NCI-H82 treated with DMSO at 0.1 percent for 48 hours (cell line): ENCODE data around the gene SLC41A3.
"Not testable (repeated sequence)": the region's sequence is repeated elsewhere in the genome, so short reads cannot be mapped to it uniquely, and the experiment has no call there.

ENCODE experiments used
- DNase-seq: peaks from one replicate; lab custom pipeline; 2025; ENCODE audit not compliant: unreplicated experiment; lab: John Stamatoyannopoulos, UW

SLC41A3 gene

DNA sequence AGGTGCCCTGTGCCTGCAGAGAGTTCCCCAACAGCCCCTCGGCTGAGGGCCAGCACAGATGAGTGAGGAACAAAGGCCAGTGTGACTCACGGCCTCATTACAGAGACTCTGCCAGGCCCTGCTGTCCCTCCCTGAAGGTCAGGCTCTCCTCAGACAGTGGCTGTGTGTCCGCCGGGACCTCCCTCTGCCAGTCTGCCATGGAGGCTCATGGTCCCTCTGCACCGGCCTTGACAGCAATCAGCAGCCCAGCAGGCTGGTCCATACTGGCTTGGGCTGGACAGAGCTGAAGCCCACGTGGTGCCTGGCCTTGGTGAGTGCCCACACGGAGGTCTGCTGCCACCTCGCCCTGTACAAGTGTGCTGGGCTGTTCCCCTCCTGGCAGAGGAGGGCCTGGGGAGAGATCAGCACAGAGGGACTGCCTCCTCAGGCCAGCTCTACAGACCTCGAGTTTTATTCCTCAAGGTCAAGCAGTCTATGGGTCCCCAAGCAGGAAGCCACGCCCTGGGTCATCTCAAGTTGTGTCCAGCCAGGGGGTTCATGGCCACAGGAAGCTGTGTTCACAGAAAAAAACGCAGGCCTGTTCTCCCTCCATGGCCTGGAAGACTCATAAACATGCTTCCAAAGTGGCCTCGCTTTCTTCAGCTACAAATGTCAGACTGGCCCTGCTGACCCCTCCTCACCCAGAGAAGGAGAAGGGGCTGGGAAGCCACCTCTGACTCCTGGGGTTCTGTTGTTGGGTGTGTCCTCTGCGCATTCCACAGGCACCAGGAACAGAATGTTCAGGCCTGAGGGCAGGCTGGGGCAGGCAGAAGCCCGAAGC, 27.0 kb downstream of the SLC41A3 start:
- no peak for DNase-seq

DNA sequence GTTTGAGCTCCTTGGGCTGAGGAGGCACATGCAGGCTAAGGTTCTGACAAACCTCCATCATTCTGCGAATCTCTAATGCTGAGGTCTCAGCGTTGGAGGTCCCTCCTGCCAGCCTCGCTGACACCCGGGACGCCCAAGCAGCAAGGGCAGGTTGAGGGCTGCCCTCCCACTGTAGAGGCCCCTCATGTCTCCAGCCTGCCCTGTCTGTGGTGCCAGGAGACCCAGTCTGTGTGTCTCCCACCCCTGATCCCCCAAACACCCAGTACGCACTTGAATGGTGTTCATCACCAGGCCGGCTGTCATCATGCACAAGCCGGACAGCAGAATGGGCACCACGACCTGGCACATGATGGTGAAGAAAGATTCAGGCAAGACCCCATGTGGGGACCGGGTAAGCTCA, 27.8 kb downstream of the SLC41A3 start:
- no peak for DNase-seq

DNA sequence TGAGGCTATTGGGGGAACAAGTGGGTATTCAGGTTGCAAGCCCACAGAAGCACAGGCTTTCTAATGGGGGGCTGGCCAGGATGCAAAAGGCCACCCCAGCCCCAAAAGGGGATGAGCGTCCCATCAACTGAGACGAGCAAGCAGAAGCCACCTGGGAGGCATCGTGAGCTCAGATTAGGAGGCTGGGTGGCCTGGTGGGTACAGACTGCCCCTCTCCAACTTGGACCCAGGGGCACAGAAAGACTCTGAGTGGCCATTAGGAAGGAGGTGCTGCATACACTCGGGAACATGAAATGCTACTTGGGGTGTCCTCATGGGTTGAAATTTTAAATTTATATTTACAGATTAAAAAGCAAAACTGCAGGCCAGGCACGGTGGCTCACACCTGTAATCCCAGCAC, 29.1 kb downstream of the SLC41A3 start:
- no peak for DNase-seq

DNA sequence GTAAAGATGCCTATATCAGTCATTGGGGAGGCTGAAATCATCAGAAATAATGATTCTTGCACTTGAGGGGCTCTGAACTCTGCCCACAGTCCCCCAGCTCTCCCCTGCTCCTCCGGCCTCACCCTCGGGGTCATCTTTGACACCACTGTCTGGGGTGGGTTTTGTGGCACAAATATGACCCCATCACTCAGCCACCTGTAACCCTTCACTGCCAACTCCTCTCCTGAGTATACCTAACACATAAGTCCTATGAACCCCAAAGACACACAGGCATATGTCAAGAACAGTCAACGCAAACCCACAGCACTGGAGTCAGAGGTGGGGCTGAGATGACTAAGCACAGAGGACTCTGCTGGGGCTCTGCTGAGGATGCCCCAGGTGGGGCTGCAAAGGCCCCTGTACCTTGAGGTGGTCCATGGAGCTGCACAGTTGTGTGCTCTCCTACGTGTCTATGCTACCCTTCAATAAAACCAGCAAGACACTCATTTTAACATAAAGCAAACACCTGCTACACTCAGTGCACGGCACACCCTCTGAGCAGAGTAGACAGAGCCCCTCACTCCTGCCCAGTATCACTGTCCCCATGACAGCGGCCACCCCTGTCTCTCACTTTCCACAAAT, 29.9 kb downstream of the SLC41A3 start:
- no peak for DNase-seq

DNA sequence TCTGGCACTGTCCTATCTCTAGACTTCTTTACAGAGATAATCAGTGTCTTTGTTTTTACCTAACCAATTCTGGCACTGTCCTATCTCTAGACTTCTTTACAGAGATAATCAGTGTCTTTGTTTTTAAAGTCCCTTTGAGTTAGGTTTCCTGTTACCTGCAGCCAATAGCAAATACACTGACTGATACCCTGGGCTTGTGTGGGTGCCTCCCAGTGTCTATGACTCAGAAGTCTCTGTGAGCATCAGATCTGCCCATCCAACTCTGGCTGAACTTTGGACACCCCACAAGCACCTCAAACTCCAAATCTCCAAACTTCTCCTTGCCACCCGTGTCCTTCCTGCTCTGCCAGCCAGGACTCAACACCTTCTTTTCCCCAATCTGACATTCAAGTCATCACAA, 30.4 kb downstream of the SLC41A3 start:
- DNase-seq, result no peak

DNA sequence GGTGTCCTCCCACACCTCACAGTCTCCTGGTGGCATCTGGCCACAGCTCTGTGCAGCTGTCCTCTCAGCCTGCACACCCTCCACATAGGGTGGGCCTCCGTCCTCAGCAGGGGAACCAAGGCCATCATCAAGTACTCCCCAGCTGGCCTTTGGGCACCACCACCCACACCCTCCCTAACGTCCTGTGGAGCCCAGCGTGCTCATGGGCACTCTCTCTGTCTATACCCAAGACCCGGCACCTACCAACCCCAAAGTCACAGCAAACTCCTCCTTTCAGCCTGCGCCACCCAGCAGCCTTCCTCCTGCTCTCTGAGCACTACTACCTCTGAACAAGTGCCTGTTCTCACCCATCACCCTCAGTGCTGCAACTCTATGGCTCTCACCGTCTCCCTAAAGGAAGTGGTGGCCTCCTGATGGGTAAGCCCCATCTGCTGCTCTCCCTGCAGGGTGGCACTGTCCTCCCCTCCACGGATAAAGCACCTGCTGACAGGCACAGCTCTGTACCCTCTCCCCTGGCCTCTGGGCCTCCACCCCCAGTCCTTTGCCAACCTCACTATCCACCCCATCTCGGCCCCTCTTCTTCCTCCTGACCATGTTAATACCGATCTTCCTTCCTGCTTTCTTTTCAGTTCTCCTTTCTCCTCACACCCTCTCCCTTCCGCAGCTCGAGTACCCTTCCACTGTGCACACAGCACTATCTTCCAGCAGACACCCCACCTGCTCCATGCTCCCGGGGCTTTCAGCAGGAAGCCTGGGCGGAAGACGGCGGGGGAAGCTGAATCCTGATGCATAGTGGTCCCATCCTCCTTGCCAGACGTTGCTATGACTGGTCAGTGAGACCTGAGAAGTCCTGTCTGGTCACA, 31.5 kb downstream of the SLC41A3 start:
- no peak for DNase-seq

DNA sequence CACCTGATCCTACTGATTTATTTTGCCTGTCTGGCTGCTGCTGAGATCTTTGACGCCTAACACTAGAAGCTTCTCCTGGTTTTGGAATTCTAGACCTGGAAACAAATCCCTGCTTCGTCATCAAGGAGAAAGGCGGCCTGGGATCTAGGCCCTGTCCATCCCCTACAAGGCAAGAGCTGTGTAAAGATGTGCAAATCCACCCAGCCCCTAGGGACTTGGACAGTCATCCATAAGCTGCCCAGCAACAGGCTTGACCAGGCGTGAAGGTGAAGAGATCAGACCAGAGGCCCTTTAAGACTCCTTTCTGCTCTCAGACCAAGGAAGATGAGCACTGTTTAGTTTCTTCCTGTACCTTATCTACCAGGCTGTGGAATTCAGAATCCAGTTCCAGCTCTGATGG, 32.2 kb downstream of the SLC41A3 start:
- DNase-seq, result no peak

DNA sequence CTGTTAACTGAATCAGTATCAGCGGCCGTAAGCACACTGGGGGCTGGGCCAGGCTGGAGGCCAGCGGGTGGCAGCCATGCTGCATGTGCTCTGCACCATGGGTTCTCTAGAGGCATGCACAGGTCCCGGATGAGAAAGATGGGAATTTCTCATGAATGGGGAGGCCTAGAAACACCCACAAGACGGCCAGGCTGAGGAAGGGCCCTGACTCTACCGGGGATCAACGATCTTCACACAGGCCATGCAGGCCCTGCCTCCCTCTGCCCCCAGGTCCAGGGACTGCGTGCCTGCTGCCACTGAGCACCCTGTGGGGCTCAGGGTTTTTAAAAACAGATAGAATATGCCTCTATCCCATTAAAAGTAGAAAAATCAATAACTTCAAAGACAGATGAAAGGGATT, 32.7 kb downstream of the SLC41A3 start:
- no peak for DNase-seq

DNA sequence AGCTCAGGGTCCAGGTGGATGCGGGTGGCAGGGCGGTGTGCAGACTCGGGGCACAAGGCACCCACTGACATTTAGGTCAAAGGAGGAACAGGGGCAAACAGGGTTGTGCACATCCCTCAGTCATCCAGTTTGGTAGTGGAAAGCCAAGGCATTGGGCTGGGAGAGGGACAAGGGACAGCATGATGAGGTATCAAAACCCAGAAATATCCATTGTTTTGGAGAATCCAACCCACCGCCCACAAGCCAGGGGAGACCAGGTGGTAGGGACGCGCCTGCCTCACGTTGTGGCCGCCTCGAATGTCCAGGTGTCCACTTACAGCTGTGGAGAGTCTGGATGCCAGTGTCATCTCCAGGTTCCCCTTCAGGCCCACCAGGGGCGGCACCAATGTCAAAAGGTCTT, 33.3 kb downstream of the SLC41A3 start:
- no peak for DNase-seq

DNA sequence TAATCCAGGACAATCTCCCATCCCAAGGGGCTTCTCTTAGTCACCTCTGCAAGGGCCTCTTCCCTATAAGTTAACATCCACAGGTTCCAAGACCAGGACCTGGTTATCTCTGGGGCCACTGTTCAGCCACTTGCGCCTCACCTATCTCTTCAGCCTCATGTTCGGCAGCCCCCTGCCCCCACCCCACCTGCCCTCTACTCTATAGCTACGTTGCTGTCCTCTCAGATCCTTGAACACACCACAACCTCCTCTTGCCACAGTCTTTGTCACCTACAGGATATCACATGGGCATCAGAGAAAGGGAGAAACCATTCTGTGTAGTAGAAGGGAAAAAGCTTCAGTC, 33.9 kb downstream of the SLC41A3 start:
- DNase-seq, result no peak

DNA sequence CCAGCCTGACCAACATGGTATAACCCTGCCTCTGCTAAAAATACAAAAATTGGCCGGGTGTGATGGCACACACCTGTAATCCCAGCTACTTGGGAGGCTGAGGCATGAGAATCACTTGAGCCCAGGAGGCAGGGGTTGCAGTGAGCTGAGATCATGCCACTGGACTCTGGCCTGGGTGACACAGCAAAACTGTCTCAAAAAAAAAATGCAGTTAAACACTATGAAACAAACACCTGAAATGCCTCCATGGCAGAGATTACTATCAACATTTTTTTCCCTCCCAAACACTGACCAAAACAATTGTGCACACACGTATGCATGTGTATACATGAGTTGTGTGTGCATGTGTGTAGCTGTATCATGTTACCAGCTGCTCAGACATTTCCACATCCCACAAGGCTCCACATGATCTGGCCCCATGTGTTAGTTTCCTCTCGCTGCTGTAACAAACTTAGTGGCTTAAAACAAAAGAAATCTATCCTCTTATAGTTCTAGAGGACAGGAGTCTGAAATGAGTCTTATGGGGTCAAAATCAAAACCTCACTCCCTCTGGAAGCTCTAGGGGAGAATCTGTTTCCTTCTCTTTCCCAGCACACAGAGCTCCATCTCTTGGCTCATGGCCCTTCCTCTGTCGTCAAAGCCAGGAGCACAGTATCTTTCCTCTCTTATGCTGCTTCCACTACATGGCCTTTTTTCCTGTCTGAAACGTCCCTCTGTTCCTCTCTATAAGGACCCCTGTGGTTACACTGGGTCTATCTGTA, 34.5 kb downstream of the SLC41A3 start:
- DNase-seq, result no peak

DNA sequence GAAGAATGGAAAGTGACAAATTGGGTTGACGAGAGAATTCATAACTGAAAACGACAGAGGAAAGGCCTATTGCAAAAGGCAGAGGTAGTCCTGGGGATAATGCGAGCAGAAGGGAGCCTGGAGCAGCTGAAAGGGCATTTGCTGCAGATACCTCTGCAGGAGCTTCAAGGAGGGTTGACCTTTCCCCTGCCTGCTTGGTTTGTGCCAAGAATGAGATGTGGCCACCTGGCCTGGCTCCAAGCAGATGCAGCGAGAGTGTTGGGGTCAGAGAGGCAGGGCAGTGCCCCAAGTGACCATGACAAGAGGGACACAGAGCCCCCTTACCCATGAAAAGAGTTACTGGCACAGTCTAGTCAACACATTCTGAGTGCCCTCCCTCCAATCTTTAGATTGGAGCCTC, 43.5 kb downstream of the SLC41A3 start:
- DNase-seq, result no peak

DNA sequence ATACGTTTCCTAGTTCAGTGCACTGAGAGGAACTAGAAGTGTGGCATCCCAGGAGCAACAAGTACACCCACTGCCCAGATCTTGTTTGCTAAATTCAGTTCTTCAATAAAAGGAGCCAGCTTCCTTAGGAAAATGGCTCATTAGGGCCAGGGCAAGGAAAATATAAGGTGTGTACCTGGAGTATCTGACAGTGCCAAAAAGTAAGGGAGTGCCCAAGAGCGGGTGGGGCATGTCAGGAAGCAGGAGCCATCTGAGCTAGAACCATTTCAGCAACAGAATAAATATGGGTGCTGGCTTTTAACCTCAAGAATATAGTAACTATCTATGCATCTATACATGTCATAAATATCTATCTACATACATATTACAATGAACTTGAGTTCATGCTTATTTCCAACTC, 44.1 kb downstream of the SLC41A3 start:
- no peak for DNase-seq

DNA sequence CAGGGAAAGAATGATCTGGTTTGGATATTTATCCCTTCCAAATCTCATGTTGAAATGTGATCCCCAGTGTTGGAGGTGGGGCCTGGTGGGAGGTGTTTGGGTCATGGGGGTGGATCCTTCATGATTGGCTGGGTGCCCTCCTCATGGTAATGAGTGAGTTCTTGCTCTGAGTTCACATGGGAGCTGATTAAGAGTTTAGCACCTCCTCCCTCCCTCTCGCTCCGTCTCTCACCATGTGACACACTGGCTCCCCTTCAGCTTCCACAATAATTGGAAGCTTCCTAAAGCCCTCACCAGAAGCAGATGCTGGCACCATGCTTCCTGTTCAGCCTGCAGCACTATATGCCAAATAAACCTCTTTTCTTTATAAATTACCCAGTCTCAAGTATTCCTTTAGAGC, 45.1 kb downstream of the SLC41A3 start:
- not testable (repeated sequence) for DNase-seq

DNA sequence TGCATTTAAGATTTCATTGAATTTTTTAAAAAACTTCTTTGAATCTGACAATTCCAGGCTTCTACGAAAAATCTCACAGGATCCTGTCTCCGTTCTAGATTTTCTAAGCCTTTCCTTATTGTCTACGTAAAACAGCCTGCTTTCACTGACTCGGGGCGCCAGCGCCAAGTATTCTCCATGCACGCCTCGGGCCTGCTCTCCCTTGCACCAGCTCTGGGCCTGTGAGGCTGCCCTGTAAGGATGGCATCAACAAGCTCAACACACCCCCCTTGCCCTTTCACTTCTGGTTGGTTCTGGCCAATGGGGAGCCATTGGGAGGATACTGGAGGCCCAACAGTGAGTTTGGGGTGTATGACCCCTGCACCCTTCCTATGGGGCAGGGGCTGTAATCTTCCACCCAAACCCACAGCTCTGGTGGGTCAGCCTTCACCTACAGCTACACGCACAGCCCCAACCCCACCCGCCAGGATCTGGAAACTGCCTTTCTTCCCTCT, 47.8 kb downstream of the SLC41A3 start:
- no peak for DNase-seq

DNA sequence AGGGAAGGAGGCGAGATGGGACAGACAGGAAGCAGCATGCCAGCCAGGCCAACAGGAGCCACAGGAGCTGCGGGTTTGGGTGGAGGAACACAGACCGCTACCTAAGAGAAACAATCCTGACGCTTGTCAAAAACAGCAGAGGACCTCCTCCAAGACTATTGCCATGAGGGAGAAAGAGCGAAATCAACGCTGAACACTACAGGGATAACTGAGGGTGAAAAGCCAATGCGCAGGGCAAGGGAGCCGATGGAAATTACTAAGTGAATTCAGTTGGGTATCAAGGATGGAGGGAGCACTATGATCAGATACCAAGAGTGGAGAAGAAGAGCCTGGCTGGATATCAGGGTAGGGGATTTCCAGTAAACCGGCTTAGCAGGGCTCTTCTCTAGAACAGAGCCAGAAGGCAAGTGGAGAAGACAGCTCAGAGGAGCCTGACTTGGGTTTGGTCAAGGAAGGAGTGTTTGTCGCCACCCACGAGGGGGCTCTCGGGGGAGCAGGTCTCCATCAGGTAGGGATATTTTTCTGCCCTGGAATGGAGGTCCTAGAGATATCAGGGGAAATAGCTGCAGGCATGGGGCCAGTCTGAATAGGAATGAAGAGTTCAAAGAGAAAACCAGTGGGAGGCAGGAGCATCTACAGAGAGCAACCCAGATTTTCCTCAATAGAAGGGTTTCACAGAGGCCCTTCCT, 48.4 kb downstream of the SLC41A3 start:
- no peak for DNase-seq

DNA sequence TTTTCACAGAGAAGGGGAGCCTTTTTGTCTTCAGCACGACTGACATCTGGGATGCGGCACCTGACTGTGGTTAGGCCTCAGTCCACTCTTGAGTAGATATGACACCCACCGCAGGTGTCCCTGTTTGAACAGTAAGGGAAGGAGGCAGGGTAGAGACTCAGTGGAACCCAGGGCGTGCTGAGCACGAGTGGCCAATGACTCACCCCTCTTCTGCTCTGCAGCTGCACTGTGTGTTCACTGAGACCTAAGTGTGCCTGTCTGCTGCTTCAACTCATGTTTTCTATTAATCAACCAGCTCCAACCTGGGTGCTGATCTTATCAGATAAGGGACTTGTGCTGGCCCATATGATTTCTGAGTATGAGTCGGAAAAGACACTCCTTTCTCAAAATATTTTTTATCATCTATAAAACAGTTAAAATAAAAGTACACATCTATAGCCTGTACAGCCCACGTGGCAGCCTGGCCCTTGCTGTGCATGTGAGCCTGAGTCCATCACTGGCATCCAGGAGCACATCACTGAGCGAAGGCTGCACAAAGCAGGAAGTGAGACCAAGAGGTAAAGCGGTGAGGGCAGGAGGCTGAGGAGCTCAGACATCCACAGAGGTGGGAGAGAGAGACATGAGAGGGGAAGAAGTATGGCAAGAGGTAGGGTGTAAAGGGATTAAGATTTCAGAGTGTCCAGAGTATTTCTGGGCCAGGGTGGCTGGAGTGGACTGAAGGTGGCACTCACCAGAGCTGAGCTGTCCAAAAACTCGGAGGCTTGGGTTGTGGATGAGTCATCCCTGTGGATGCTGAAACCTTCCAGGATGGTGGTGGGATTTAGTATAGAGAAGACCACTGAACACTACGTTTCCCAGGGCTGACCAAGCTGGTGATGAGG, 49.2 kb downstream of the SLC41A3 start:
- DNase-seq, result no peak

DNA sequence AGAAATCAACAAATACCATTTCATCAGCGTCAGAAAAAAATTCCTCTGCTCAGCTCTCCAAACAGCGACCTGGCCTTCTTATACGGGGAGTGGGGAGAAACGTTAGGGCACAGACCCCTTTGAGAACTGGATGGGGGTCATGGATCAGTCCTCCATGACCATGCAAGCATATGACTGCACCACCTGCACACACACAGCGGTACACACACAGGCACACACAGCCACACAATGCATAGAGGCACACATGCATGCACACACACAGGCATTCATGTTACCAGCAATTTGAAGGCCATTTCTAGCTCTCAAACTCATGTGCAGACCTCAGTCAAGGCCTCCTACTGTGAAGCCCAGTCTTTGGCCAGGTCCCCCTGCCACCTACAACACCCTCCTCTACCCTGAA, 50.2 kb downstream of the SLC41A3 start:
- no peak for DNase-seq

DNA sequence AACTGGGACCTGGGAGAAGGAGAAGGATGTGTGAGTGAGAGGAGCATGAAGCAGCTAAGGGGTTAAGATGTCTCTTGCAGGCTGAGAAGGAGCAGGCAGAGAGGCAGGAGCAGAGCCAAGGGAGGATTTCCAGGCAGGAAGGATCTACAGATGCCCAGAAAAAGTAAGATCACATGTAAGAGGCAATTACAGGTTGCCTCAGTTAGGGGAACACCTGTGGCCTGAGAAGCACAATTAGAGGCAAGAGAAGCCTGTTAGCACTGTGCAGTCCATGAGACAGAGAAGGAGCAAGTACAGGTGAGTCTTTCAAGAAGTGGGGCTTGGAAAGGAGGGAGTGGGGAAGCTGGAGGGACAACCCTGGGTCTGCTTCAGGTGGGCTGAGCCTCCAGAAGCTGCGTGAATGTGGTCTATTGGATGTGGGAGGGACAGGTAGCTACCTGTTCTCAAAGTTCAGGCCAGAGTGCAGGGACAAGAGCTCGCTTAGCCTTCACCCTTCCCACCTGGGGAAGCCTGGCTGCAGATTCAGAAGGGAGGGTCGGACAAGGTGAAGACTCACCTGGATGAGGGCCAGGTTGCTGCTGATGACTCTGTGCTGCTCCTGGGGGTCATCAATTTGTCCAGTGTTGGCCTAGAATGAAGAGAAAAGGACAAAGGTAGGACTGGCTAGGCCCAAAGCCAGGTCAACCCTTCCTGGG, 50.7 kb downstream of the SLC41A3 start:
- no peak for DNase-seq
